Left lung (tissue), 10 donors: Measurements from ENCODE around the gene DNAH9. TPM values are rescaled to one million over a fixed set of nuclear protein-coding genes. Genes with fewer than 3 reads are reported as not detected.

Source experiments
- ATAC-seq: fragments of 200-7000 bp; cut with Tn5 transposase; one replicate; pipeline ENCODE4 v1.9.1; 2020; ENCODE audit warnings: moderate library complexity
- DNase-seq, 4 donors: peaks; one replicate each; pipeline ENCODE4 v3.0.0-alpha.2; 2013 to 2020
- H3K27ac ChIP-seq, 2 donors: fragments of 200-600 bp; sonication (generic) in 1 of 2; one replicate each; pipeline versions ENCODE4 v1.5.0 to v1.8.0; 2020 to 2021
- H3K27me3 ChIP-seq, 2 donors: fragments of 200-600 bp; sonication (generic) in 1 of 2; one replicate each; pipeline versions ENCODE4 v1.5.0 to v1.8.0; 2020 to 2021
- H3K36me3 ChIP-seq, 2 donors: fragments of 200-600 bp; sonication (generic) in 1 of 2; one replicate each; pipeline versions ENCODE4 v1.5.0 to v1.8.0; 2020 to 2021
- H3K4me1 ChIP-seq, 2 donors: fragments of 200-600 bp; one replicate each; pipeline ENCODE4 v1.8.0; 2021
- H3K4me3 ChIP-seq, 2 donors: fragments of 200-600 bp; sonication (generic) in 1 of 2; one replicate each; pipeline versions ENCODE4 v1.5.0 to v1.8.0; 2020 to 2021; ENCODE audit warnings: mild to moderate bottlenecking in 1 of 2
- H3K9me3 ChIP-seq, 2 donors: fragments of 200-600 bp; sonication (generic) in 1 of 2; one replicate each; pipeline versions ENCODE4 v1.5.0 to v1.8.0; 2020 to 2021
- intact Hi-C, 2 donors: fragments of 100-400 bp; cut with DNase I; formaldehyde crosslinking; loops; one replicate each; pipeline versions ENCODE4 v1.11.2 to v1.14.2; 2022
- polyA plus RNA-seq, 6 donors: library from polyadenylated mRNA; unstranded; fragments of 120-200 nt; gene quantifications; one replicate each; pipeline ENCODE4 v1.2.1, GENCODE V29; 2013; ENCODE audit not compliant: insufficient read length in 6 of 6
- total RNA-seq, 2 donors: library from RNA; stranded (reverse); fragmentation: NEBNext Ultra II Directional; extraction: Animal tissue kit (Norgen Biotek cat#: 25700); gene quantifications; one replicate each; pipeline ENCODE4 v1.2.1, GENCODE V29; 2021
- TF ChIP-seq, protein P1 (sequence below), 2 donors: fragments of 200-600 bp; sonication (generic) in 1 of 2; IDR thresholded peaks; one replicate each; pipeline versions ENCODE4 v1.5.0 to v1.8.0; 2021; ENCODE audit warnings: antibody characterized with exemption in 2 of 2
- donor health status: DM: no; HTN: yes; CAD: no.
- donor health status: DM: no; HTN: no; CAD: no.

The DNAH9 gene
- total and polyA plus RNA-seq, 8 donors: 0.38 to 12.0 (median 7.5) TPM

- DNase-seq (no peak), ATAC-seq (no peak)
- Histone ChIP-seq H3K4me3 (no peak overlapping the region), H3K9me3 (no peaks in the 10 kb centered on the region), H3K36me3 (no peaks in the 10 kb centered on the region), H3K4me1 (no peaks in the 10 kb centered on the region), H3K27ac (no peak overlapping the region), H3K27me3 (peaks cover 0 to 5% of the 10 kb centered on the region in 2 donors)
- TF ChIP-seq, protein P1, sequence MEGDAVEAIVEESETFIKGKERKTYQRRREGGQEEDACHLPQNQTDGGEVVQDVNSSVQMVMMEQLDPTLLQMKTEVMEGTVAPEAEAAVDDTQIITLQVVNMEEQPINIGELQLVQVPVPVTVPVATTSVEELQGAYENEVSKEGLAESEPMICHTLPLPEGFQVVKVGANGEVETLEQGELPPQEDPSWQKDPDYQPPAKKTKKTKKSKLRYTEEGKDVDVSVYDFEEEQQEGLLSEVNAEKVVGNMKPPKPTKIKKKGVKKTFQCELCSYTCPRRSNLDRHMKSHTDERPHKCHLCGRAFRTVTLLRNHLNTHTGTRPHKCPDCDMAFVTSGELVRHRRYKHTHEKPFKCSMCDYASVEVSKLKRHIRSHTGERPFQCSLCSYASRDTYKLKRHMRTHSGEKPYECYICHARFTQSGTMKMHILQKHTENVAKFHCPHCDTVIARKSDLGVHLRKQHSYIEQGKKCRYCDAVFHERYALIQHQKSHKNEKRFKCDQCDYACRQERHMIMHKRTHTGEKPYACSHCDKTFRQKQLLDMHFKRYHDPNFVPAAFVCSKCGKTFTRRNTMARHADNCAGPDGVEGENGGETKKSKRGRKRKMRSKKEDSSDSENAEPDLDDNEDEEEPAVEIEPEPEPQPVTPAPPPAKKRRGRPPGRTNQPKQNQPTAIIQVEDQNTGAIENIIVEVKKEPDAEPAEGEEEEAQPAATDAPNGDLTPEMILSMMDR (IDR thresholded peaks at IDR 0.05): no peak
- intact Hi-C loops: no loop called here
These were observed 170.7 kb downstream of the DNAH9 start for GRCh38 chr17:11768981-11769380.

GRCh38 chr17:11772031-11772430 lies 173.8 kb downstream of the DNAH9 start:
- no peak for ATAC-seq
- intact Hi-C loops: no loop called here
- Histone ChIP-seq H3K9me3 (no peaks in the 10 kb centered on the region), H3K36me3 (no peaks in the 10 kb centered on the region), H3K4me1 (no peaks in the 10 kb centered on the region), H3K27me3 (no peaks in the 10 kb centered on the region), H3K4me3 (no peak overlapping the region), H3K27ac (no peak overlapping the region)
- TF ChIP-seq, protein P1 (IDR thresholded peaks at IDR 0.05): no peak
- no peak for DNase-seq

DNA sequence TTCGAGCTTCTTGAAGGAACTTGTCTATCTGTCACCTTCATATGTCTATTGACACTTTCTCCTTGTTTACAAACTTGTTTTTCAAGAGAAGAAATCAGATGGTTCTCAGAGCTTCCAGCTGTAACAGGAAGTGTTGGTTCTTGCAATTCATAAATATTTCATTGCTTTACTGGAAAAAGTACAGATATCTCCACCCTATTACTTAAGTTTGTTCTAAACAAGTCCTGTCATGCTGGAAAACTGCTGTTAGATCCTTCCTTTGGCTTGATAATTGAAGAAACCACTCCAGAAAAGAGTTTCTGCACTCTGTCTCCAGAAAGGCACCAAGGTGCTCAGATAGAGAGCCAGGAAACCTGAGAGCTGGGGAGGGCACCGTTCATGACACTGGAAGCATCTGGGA lies 181.6 kb downstream of the DNAH9 start:
- ATAC-seq (no peak), DNase-seq (no peak)
- TF ChIP-seq, protein P1 (IDR thresholded peaks at IDR 0.05): no peak
- H3K4me1 ChIP-seq: no peaks in the 10 kb centered on the region
- no peak overlapping the region for H3K27ac ChIP-seq
- H3K4me3 ChIP-seq: no peak overlapping the region
- no peaks in the 10 kb centered on the region for H3K9me3 ChIP-seq
- H3K27me3 ChIP-seq: no peaks in the 10 kb centered on the region
- intact Hi-C loops: no loop called here
- H3K36me3 ChIP-seq: no peaks in the 10 kb centered on the region

GRCh38 chr17:11780621-11781020 lies 182.4 kb downstream of the DNAH9 start:
- DNase-seq (no peak), ATAC-seq (no peak)
- Histone ChIP-seq H3K27ac (no peak overlapping the region), H3K27me3 (no peaks in the 10 kb centered on the region), H3K4me3 (no peak overlapping the region), H3K9me3 (no peaks in the 10 kb centered on the region), H3K4me1 (no peaks in the 10 kb centered on the region), H3K36me3 (no peaks in the 10 kb centered on the region)
- TF ChIP-seq, protein P1 (IDR thresholded peaks at IDR 0.05): no peak
- intact Hi-C loops: no loop called here

DNA sequence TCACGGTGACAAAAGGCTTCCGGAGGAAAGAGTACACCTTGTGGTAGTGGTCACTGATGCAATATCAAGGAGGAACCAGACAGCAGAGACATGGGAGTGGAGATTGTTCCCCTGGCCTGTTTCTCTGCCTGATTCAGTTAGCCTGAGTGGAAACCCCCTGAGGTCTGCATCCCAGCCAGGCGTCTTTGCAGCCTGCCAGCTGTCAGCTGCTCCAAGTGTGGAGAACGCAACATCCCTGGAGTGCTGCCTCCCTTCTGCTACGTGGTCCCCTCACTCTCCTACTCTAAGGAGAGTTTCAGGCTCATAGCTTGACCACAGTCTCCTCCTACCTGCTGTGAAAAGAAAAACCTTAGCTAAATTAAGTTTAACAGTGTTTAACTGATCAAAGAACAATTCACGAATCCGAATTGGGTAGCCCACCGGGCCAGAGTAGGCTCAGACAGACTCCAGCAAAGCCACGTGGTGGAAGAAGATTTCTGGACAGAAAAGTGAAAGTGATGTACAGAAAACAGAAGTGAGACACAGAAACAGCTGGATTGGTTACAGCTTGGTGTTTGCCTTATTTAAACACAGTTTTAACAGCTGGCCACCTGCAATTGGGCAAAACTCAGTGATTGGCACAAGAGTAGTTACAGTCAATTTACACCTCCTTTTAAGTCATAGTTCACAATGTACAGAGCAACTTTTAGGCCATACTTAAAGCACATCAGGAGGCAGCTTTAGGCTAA lies 188.6 kb downstream of the DNAH9 start:
- DNase-seq: no peak
- TF ChIP-seq, protein P1 (IDR thresholded peaks at IDR 0.05): no peak
- peaks cover 0 to 2% of the 10 kb centered on the region in 2 donors for H3K9me3 ChIP-seq
- no peak overlapping the region for H3K4me3 ChIP-seq
- no peaks in the 10 kb centered on the region for H3K4me1 ChIP-seq
- ATAC-seq: no peak
- no peaks in the 10 kb centered on the region for H3K36me3 ChIP-seq
- H3K27ac ChIP-seq: no peak overlapping the region
- no peaks in the 10 kb centered on the region for H3K27me3 ChIP-seq
- intact Hi-C loops: no loop called here
